Measurements from ENCODE around the gene KLHL12. TPM values are rescaled to one million over a fixed set of nuclear protein-coding genes. Genes with fewer than 3 reads are reported as not detected.
"Not testable (repeated sequence)": the region's sequence is repeated elsewhere in the genome, so short reads cannot be mapped to it uniquely, and the experiment has no call there.

The KLHL12 gene
- polyA plus RNA-seq, 1 donor from 2014 or later, result 62.8 TPM

DNA sequence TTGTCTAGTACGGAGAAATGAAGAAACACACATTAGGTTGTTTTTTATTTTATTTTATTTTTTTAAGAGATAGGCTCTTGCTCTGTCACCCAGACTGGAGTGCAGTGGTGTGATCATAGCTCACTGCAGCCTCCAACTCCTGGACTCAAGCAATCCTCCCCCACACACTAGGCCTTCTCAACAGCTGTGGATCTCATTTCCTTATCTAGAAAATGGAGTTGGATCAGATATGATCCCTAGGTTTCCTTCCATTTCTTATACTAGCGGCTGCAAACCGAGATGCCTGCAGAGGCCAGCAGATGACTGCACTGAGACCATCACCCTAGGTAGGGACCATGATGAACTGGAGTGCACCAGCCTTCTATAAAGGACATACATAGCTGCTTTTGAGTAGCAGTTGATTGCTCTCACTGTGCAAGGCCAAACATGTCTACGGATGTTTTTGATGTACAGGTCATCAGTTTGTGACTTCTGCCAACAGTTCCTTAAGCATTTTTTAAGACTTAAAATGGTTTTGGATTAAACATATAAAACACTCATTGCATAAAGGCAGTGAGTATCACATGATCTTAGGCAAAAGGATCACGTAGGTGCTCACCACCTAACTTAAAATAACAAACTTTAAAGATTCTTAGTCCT is 11.4 kb upstream of the KLHL12 start:
- no peak overlapping the region for H2AFZ ChIP-seq (ENCODE audit: low read depth, low read length)
- H4K20me1 ChIP-seq (ENCODE audit: insufficient read depth), result no peaks in the 10 kb centered on the region
- no peaks in the 10 kb centered on the region for H3K27me3 ChIP-seq (ENCODE audit: insufficient read depth, low read depth, low read length)
- no peaks in the 10 kb centered on the region for H3K9me3 ChIP-seq (ENCODE audit: low read length)
- H3K79me2 ChIP-seq (replicated peaks; ENCODE audit: insufficient read depth, low read length), result no peaks in the 10 kb centered on the region
- H3K4me3 ChIP-seq (ENCODE audit: low read length), result no peak overlapping the region
- H3K27ac ChIP-seq (ENCODE audit: low read length), result no peak overlapping the region
- TF ChIP-seq TAF1 (IDR thresholded peaks at IDR 0.05; ENCODE audit: low read depth) (no peak), EP300 (conservative IDR thresholded peaks at IDR 0.05; ENCODE audit: poor library complexity, severe bottlenecking) (no peak), SMC3 (conservative IDR thresholded peaks at IDR 0.05; ENCODE audit: poor library complexity) (no peak), POLR2AphosphoS5 (IDR thresholded peaks at IDR 0.05) (no peak), EZH2 (IDR thresholded peaks at IDR 0.05; ENCODE audit: borderline replicate concordance, insufficient read depth, low read length, poor library complexity, severe bottlenecking) (no peak), RAD21 (conservative IDR thresholded peaks at IDR 0.05) (no peak), MXI1 (conservative IDR thresholded peaks at IDR 0.05; ENCODE audit: poor library complexity, severe bottlenecking) (no peak)
- TF ChIP-seq, protein P1, sequence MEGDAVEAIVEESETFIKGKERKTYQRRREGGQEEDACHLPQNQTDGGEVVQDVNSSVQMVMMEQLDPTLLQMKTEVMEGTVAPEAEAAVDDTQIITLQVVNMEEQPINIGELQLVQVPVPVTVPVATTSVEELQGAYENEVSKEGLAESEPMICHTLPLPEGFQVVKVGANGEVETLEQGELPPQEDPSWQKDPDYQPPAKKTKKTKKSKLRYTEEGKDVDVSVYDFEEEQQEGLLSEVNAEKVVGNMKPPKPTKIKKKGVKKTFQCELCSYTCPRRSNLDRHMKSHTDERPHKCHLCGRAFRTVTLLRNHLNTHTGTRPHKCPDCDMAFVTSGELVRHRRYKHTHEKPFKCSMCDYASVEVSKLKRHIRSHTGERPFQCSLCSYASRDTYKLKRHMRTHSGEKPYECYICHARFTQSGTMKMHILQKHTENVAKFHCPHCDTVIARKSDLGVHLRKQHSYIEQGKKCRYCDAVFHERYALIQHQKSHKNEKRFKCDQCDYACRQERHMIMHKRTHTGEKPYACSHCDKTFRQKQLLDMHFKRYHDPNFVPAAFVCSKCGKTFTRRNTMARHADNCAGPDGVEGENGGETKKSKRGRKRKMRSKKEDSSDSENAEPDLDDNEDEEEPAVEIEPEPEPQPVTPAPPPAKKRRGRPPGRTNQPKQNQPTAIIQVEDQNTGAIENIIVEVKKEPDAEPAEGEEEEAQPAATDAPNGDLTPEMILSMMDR (IDR thresholded peaks at IDR 0.05; ENCODE audit: poor library complexity, severe bottlenecking), result no peak
- TF ChIP-seq, protein P2, sequence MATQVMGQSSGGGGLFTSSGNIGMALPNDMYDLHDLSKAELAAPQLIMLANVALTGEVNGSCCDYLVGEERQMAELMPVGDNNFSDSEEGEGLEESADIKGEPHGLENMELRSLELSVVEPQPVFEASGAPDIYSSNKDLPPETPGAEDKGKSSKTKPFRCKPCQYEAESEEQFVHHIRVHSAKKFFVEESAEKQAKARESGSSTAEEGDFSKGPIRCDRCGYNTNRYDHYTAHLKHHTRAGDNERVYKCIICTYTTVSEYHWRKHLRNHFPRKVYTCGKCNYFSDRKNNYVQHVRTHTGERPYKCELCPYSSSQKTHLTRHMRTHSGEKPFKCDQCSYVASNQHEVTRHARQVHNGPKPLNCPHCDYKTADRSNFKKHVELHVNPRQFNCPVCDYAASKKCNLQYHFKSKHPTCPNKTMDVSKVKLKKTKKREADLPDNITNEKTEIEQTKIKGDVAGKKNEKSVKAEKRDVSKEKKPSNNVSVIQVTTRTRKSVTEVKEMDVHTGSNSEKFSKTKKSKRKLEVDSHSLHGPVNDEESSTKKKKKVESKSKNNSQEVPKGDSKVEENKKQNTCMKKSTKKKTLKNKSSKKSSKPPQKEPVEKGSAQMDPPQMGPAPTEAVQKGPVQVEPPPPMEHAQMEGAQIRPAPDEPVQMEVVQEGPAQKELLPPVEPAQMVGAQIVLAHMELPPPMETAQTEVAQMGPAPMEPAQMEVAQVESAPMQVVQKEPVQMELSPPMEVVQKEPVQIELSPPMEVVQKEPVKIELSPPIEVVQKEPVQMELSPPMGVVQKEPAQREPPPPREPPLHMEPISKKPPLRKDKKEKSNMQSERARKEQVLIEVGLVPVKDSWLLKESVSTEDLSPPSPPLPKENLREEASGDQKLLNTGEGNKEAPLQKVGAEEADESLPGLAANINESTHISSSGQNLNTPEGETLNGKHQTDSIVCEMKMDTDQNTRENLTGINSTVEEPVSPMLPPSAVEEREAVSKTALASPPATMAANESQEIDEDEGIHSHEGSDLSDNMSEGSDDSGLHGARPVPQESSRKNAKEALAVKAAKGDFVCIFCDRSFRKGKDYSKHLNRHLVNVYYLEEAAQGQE (IDR thresholded peaks at IDR 0.05; ENCODE audit: borderline replicate concordance), result no peak
- H3K9me2 ChIP-seq (ENCODE audit: insufficient read depth, low read length), result no peaks in the 10 kb centered on the region
- no peaks in the 10 kb centered on the region for H3F3A ChIP-seq (ENCODE audit: insufficient read depth, low read length, poor library complexity, severe bottlenecking)
- no peak overlapping the region for H3K9ac ChIP-seq (ENCODE audit: low read length)
- peaks cover 9% of the 10 kb centered on the region for H3K36me3 ChIP-seq (ENCODE audit: insufficient read depth, low read length)
- H3K4me2 ChIP-seq (ENCODE audit: low read length), result no peak overlapping the region

DNA sequence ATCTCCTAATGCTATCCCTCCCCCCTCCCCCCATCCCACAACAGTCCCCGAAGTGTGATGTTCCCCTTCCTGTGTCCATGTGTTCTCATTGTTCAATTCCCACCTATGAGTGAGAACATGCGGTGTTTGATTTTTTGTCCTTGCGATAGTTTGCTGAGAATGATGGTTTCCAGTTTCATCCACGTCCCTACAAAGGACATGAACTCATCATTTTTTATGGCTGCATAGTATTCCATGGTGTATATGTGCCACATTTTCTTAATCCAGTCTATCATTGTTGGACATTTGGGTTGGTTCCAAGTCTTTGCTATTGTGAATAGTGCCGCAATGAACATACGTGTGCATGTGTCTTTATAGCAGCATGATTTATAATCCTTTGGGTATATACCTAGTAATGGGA is 9.4 kb upstream of the KLHL12 start:
- not testable (repeated sequence) for H3K4me2 ChIP-seq (ENCODE audit: low read length); H3K9me2 ChIP-seq (ENCODE audit: insufficient read depth, low read length); H3K9me3 ChIP-seq (ENCODE audit: low read length); H3K79me2 ChIP-seq (replicated peaks; ENCODE audit: insufficient read depth, low read length); H3K27me3 ChIP-seq (ENCODE audit: insufficient read depth, low read depth, low read length); H3K4me3 ChIP-seq (ENCODE audit: low read length); H3K9ac ChIP-seq (ENCODE audit: low read length); H2AFZ ChIP-seq (ENCODE audit: low read depth, low read length); H3F3A ChIP-seq (ENCODE audit: insufficient read depth, low read length, poor library complexity, severe bottlenecking); H4K20me1 ChIP-seq (ENCODE audit: insufficient read depth); H3K27ac ChIP-seq (ENCODE audit: low read length); H3K36me3 ChIP-seq (ENCODE audit: insufficient read depth, low read length)

DNA sequence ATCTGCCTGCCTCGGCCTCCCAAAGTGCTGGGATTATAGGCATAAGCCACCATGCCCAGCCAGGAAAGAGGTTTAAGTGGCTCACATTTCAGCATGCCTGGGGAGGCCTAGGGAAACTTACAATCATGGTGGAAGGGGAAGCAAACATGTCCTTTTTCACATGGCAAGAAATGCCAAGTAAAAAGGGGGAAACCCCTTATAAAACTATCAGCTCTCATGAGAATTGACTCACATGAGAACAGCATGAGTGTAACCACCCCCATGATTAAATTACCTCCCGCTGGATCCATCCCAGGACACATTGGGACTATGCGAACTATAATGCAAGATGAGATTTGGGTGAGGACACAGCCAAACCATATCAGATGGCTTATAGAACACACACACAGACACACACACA is 8.8 kb upstream of the KLHL12 start:
- no peak for TF ChIP-seq EP300 (conservative IDR thresholded peaks at IDR 0.05; ENCODE audit: poor library complexity, severe bottlenecking)
- TF ChIP-seq POLR2AphosphoS5 (IDR thresholded peaks at IDR 0.05), result no peak
- TF ChIP-seq TAF1 (IDR thresholded peaks at IDR 0.05; ENCODE audit: low read depth), result no peak
- TF ChIP-seq, protein P1 (IDR thresholded peaks at IDR 0.05; ENCODE audit: poor library complexity, severe bottlenecking), result no peak
- no peak for TF ChIP-seq SMC3 (conservative IDR thresholded peaks at IDR 0.05; ENCODE audit: poor library complexity)
- TF ChIP-seq RAD21 (conservative IDR thresholded peaks at IDR 0.05), result no peak
- no peak for TF ChIP-seq EZH2 (IDR thresholded peaks at IDR 0.05; ENCODE audit: borderline replicate concordance, insufficient read depth, low read length, poor library complexity, severe bottlenecking)
- TF ChIP-seq, protein P2 (IDR thresholded peaks at IDR 0.05; ENCODE audit: borderline replicate concordance), result no peak
- no peak for TF ChIP-seq MXI1 (conservative IDR thresholded peaks at IDR 0.05; ENCODE audit: poor library complexity, severe bottlenecking)
- no peaks in the 10 kb centered on the region for H3K9me2 ChIP-seq (ENCODE audit: insufficient read depth, low read length)
- H3F3A ChIP-seq (ENCODE audit: insufficient read depth, low read length, poor library complexity, severe bottlenecking), result no peaks in the 10 kb centered on the region
- H3K4me3 ChIP-seq (ENCODE audit: low read length), result no peak overlapping the region
- H3K27ac ChIP-seq (ENCODE audit: low read length), result no peak overlapping the region
- H3K9me3 ChIP-seq (ENCODE audit: low read length), result no peaks in the 10 kb centered on the region
- H3K79me2 ChIP-seq (replicated peaks; ENCODE audit: insufficient read depth, low read length), result no peaks in the 10 kb centered on the region
- H4K20me1 ChIP-seq (ENCODE audit: insufficient read depth), result no peaks in the 10 kb centered on the region
- no peaks in the 10 kb centered on the region for H3K36me3 ChIP-seq (ENCODE audit: insufficient read depth, low read length)
- no peak overlapping the region for H3K9ac ChIP-seq (ENCODE audit: low read length)
- no peaks in the 10 kb centered on the region for H3K27me3 ChIP-seq (ENCODE audit: insufficient read depth, low read depth, low read length)
- no peak overlapping the region for H3K4me2 ChIP-seq (ENCODE audit: low read length)
- H2AFZ ChIP-seq (ENCODE audit: low read depth, low read length), result no peak overlapping the region
